HuH-7 (cell line): ENCODE data around the gene POM121C.
"Not testable (repeated sequence)": the region's sequence is repeated elsewhere in the genome, so short reads cannot be mapped to it uniquely, and the experiment has no call there.

Source experiments
- DNase-seq: peaks from one replicate; pipeline ENCODE4 v3.0.0; 2011; ENCODE audit warnings: low spot score

The POM121C gene

GRCh38 chr7:75485979-75486643 is at the start of gene POM121C:
Gene POM121C, minus strand, starts transcription at chr7:75486299. Its CDS starts 44,803 bp downstream, at chr7:75441496.
- DNase-seq, result peak; percentile 70

- DNase-seq, result no peak
Observed at GRCh38 chr7:75534727-75535307, 48.7 kb upstream of the POM121C start.

- no peak for DNase-seq
Observed at GRCh38 chr7:75533926-75534325, 47.8 kb upstream of the POM121C start.

GRCh38 chr7:75532639-75533038 is 46.5 kb upstream of the POM121C start:
- no peak for DNase-seq

- no peak for DNase-seq
Observed at GRCh38 chr7:75531359-75531821, 45.3 kb upstream of the POM121C start.

- DNase-seq, result not testable (repeated sequence)
Observed at GRCh38 chr7:75527224-75527722, 41.2 kb upstream of the POM121C start.

GRCh38 chr7:75521727-75522126 is 35.6 kb upstream of the POM121C start:
- not testable (repeated sequence) for DNase-seq

GRCh38 chr7:75518842-75519241 is 32.7 kb upstream of the POM121C start:
- DNase-seq, result not testable (repeated sequence)

- not testable (repeated sequence) for DNase-seq
Observed at GRCh38 chr7:75509033-75509432, 22.9 kb upstream of the POM121C start.

GRCh38 chr7:75492020-75492419 is 5.9 kb upstream of the POM121C start, which contains the start of gene SPDYE5:
Gene SPDYE5, plus strand, starts transcription at chr7:75492320. Its CDS starts 1,728 bp downstream, at chr7:75494048.
- DNase-seq, result not testable (repeated sequence)

- not testable (repeated sequence) for DNase-seq
Observed at GRCh38 chr7:75485355-75485978, 632 bp downstream of the POM121C start.

GRCh38 chr7:75480313-75480712 is 5.8 kb downstream of the POM121C start:
- not testable (repeated sequence) for DNase-seq

- DNase-seq, result not testable (repeated sequence)
Observed at GRCh38 chr7:75477457-75477856, 8.6 kb downstream of the POM121C start.

GRCh38 chr7:75470166-75470565 is 15.9 kb downstream of the POM121C start:
- not testable (repeated sequence) for DNase-seq

- DNase-seq, result not testable (repeated sequence)
Observed at GRCh38 chr7:75460541-75460940, 25.6 kb downstream of the POM121C start.

- DNase-seq, result not testable (repeated sequence)
Observed at GRCh38 chr7:75458034-75458433, 28.1 kb downstream of the POM121C start.

- not testable (repeated sequence) for DNase-seq
Observed at GRCh38 chr7:75456403-75456802, 29.7 kb downstream of the POM121C start.

- DNase-seq, result not testable (repeated sequence)
Observed at GRCh38 chr7:75452494-75452955, 33.6 kb downstream of the POM121C start.

GRCh38 chr7:75449946-75450345 is 36.2 kb downstream of the POM121C start:
- not testable (repeated sequence) for DNase-seq

- DNase-seq, result not testable (repeated sequence)
Observed at GRCh38 chr7:75442465-75443111, 43.5 kb downstream of the POM121C start.

- not testable (repeated sequence) for DNase-seq
Observed at GRCh38 chr7:75442101-75442464, 44.0 kb downstream of the POM121C start.

GRCh38 chr7:75439000-75439399 is 47.1 kb downstream of the POM121C start:
- not testable (repeated sequence) for DNase-seq
